Right ventricle myocardium superior (tissue), 1 donor: ENCODE results near the gene NKAIN1. TPM values are rescaled to one million over a fixed set of nuclear protein-coding genes. Genes with fewer than 3 reads are reported as not detected.

Source experiments
- ATAC-seq: fragments of 200-7000 bp; cut with Tn5 transposase; one replicate; pipeline ENCODE4 v1.9.1; 2020; ENCODE audit warnings: mild to moderate bottlenecking; ENCODE audit not compliant: poor library complexity
- DNase-seq: peaks from one replicate; pipeline ENCODE4 v3.0.0-alpha.2; 2020
- intact Hi-C: fragments of 100-400 bp; cut with DNase I; formaldehyde crosslinking; loops from one replicate; pipeline ENCODE4 v1.11.2; 2022
- total RNA-seq: library from RNA; stranded (reverse); fragmentation: NEBNext Ultra II Directional; extraction: Animal tissue kit (Norgen Biotek cat#: 25700); gene quantifications from one replicate; pipeline ENCODE4 v1.2.1, GENCODE V29; 2021
- donor health status: DM: no; HTN: yes; CAD: no; lungs with severe emphysema.

Gene NKAIN1
- total RNA-seq, 1 donor from 2014 or later, result not detected

DNA sequence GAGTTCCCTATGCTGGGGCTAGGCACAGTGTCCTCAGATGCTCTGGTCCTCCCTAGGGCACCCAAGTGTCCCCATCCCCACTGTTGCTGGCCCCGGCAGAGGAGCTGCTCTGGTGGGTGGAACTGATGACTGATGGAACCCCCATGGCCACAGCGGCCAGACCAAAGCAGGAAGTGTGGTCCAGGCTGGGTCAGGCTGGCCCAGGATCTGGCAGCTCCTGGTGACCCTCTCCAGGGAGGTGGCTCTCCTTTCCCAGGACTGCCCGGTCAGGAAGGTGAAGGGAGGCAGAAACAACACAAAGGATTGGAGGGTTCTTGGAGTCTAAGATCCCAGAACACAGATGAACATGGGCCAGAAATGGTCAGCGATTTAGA lies 1.1 kb downstream of the NKAIN1 start:
- intact Hi-C loops, result no loop called here
- ATAC-seq (no peak), DNase-seq (no peak)

DNA sequence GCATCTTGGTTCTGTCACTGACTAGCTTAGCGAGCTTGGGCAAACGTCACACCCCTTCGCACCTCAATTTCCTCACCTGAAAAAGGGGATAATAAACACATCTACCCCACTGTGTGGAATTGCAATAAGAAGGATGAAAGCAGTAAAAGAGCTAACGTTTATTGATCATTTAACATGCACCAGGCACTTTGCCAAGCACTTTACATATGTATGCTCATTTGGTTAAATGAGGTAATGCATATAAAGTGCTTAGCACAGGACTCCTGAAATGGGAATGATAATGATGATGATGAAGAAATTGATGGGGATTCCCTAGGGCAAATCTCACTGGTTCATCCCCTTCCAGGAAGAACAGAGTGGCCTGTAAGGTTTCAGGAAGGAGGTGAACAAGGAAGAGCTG lies 4.8 kb downstream of the NKAIN1 start:
- no peak for DNase-seq
- intact Hi-C loops, result no loop called here
- no peak for ATAC-seq

DNA sequence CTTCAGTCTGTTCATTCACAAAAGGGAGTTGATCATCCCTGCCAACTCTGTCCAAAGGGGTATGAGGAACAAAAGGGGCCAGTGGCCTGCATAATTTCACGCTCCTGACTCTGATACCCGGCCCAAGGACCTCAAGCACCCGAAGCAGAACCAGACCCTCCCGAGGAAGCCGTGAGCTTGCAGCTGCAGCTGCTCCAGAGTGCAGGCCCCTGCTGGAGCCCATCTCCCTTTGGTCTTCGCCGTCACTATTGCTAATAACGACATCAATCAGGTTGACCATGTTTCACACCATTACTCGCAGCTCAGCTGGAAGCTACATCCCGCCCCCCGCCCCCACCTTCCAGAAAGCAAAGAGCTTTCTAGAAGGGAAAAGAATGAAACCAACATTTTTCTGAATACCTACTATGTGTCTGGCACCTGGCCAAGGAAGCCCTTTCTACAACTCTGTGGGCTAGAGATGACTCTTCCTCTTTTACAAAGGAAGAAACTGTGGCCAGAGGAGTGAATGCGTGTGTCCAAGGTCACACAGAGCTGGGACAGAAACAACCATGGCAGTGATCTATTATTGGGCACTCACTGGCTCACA lies 5.5 kb downstream of the NKAIN1 start:
- intact Hi-C loops, result no loop called here
- no peak for ATAC-seq

GRCh38 chr1:31232689-31233088 lies 7.0 kb downstream of the NKAIN1 start:
- intact Hi-C loops, result no loop called here

More for the DNA sequence above, 5.5 kb downstream of the NKAIN1 start:
- no peak for DNase-seq

GRCh38 chr1:31231802-31232201 lies 7.9 kb downstream of the NKAIN1 start:
- intact Hi-C loops, result no loop called here
- DNase-seq (no peak), ATAC-seq (no peak)

More at GRCh38 chr1:31232689-31233088, 7.0 kb downstream of the NKAIN1 start:
- ATAC-seq (no peak), DNase-seq (no peak)

- DNase-seq, result no peak
- intact Hi-C loops, result no loop called here
- no peak for ATAC-seq
Measured at GRCh38 chr1:31230378-31230777, 9.3 kb downstream of the NKAIN1 start.

DNA sequence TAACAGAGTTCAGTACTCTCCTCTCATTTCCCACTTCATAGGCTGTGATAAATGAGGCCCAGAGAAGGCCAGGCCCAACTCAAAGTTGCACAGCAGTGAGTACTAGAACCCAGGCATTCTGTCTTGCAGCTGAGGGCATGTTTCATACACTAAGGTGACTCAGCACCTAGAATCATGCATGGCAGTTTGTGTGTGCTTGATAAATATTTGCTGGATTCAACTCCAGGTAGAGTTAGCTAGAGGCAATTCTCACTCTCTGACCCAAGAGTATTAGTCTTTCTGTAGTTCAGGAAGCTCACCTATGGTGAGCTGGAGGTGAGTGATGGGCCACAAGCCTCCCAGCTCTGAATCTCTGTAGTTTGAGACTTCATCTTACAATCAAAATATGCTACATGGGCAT lies 10.7 kb downstream of the NKAIN1 start:
- ATAC-seq, result no peak
- DNase-seq, result no peak
- intact Hi-C loops, result no loop called here

GRCh38 chr1:31227891-31228568 lies 11.7 kb downstream of the NKAIN1 start:
- ATAC-seq, result no peak
- intact Hi-C loops, result no loop called here
- DNase-seq, result no peak

DNA sequence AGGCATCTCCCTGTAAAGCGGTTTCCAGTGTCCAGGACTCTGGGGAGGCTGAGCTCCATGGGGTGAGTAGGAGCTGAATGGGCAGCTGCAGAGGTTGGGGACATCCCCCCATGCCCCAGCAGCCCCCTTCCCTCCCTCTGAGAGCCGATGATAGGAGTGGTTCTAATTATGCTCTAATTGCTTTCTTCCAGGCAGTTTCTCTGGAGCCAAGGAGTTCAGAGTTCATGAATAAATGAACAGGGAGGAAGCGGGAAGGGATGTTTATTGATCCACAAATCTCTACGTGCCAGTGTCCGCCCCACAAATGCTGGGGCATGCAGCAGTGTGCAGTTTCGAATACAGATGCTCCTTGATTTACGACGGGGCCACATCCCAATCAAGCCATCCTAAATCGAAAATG lies 15.6 kb downstream of the NKAIN1 start:
- no peak for DNase-seq
- ATAC-seq, result no peak
- intact Hi-C loops, result no loop called here

GRCh38 chr1:31222176-31222575 lies 17.5 kb downstream of the NKAIN1 start:
- no peak for DNase-seq
- intact Hi-C loops, result no loop called here
- ATAC-seq, result no peak

GRCh38 chr1:31221072-31221471 lies 18.6 kb downstream of the NKAIN1 start:
- ATAC-seq, result no peak
- intact Hi-C loops, result no loop called here
- DNase-seq, result no peak

- ATAC-seq (no peak), DNase-seq (no peak)
- intact Hi-C loops, result no loop called here
Measured at GRCh38 chr1:31219489-31219888, 20.2 kb downstream of the NKAIN1 start.

DNA sequence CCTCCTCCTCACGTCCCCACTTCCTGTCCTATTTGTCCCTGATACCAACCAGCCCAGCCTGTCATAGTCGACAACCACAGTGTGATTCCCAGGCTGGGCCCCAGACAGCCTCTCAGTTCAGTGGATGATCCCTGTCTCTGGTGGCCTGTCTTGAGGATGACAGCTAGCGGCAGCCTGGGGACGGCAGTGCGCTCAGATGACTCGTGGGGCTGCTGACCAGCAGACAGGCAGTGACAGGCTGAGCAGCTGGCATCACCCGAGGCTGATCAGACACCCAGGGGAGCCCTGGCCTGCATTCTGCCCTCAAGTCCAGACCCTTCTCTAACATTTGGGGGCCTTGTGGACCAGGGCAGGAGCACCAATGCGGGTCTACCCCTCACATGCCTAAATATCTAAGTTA lies 21.0 kb downstream of the NKAIN1 start:
- intact Hi-C loops, result no loop called here
- ATAC-seq (no peak), DNase-seq (no peak)

DNA sequence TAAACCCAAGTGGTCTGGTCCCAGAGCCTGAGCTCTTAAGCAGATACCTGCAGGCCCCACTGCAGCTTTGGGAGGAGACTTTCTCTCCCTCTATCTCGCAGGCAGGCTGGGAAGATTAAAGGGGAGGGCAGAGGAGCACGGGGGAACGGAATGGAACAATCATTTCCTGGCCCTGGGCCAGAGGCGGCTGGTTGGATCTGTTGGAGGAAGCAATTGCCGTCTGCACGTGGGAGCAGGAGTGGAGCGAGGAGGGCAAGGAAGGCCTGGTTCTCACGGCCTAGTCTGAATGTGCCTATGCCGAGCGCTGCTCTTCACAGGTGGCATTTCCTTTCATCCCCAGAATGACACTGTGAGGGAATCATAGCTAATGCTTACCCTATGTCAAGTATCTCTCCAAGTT lies 23.7 kb downstream of the NKAIN1 start:
- peak; percentile 78 for DNase-seq
- intact Hi-C loops, result no loop called here
- peak; percentile 91 for ATAC-seq

DNA sequence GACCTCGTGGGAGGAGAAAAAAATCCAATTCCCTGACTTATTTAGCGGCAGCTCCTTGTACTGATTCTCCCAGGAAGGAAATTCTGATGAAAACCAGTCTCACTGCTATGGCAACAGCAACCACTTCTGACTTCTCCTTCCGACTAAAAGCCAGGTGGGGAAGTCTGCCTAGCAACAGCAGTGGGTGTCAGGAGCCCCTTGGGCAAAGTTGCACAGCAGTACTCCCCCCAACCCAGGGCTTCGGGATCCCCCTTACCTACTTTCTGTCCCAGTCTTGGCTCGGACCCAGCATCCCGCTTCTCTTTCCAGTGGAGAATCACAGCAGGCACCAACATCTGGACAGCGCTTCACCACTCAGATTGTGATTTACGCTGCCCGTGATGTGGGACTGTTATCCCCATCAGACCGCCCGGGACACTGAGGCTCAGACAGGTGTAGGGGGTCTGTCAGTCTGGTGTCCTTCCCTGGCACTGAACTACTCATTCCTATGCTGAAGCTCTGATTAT lies 24.6 kb downstream of the NKAIN1 start:
- no peak for DNase-seq
- intact Hi-C loops, result no loop called here
- ATAC-seq, result no peak

DNA sequence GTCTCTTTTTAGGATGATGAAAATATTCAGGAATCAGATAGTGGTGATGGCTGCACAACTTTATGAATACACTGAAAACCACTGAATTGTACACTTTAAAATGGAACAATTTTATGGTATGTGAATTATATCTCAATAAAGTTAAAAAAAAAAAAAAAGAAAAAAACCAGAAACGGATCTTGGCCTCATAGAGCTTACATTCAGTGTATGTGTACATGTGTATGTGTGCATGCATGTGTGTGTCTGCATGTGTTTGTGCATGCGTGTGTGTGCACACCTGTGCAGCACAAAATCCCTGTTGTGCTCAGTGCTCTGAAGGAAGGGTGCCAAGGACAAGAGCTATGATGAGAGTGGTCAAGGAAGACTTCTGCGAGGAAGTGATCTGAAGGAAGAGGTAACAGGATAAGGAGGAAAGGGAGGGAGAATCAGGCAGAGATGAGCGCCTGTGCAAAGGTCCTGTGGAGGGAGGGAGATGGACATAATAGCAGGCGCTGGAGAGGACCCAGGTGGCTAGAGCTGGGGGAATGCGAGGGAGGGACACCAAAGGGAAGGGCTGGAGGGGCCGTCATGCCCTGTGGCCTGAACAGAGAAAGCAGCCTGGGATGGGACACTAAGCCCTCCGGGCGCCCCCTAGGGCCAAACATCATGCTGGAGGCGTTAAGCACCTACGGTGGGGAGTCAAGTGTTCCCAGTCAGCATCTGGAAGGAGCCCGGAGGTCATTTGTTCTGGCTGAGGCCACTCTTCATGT lies 25.2 kb downstream of the NKAIN1 start:
- no peak for DNase-seq
- no peak for ATAC-seq

GRCh38 chr1:31208361-31208945 lies 31.2 kb downstream of the NKAIN1 start:
- DNase-seq (no peak), ATAC-seq (no peak)
- intact Hi-C loops, result no loop called here

More for the DNA sequence above, 25.2 kb downstream of the NKAIN1 start:
- intact Hi-C loops, result no loop called here

DNA sequence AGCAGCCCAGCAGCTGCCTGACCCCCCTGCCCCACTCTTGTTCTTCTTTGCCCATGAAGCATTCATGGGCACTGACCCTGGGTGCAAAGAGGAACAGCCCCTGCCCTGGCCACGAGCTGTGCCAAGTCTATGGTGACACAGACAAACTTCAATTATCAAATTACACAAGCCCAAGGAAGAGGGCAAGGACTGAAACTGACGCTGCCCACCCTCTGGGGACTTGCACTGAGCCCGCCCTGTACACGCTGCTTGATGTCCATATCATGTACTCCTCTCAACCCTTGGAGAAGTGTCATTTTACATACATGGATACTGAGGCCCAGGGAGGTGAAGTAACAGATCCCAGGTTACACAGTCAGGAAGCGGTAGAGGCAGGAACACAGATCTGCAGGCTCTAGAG lies 32.1 kb downstream of the NKAIN1 start:
- DNase-seq (no peak), ATAC-seq (no peak)
- intact Hi-C loops, result no loop called here

DNA sequence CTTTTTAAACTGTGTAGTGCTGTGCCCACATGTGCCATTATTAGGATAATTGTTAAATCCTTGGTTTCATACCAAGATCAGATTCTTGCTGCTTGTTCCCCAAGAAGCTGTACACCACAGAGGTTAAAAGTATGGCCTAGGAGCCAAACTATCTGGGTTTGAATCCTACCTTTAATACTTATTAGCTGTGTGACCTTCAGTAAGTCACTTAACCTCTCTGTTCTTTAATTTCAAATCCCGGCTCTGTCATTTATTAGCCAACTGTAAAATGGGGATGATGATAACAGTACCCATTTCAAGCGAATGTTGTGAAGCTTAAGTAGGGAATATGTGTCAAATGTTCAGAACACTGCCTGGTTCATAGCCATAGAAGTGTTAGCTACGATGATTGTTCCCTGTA lies 32.6 kb downstream of the NKAIN1 start:
- intact Hi-C loops, result no loop called here
- ATAC-seq (no peak), DNase-seq (no peak)

DNA sequence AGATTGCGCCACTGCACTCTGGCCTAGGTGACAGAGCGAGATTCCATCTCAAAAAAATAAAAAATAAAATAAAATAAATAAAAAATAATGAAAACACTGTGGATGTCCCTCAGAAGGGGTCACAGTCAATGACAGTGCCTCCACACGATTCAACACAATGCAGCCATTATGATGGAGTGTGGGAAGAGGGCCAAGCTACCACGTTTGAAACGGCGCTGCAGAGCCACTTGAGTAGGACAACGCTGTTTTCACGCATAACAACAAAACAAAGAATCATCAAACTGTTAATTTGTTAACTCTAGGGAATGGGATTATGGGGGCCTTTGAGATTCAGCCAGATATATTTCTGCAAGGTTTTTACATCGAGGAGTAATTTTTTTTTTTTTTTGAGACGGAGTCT lies 36.5 kb downstream of the NKAIN1 start:
- ATAC-seq (no peak), DNase-seq (no peak)
- intact Hi-C loops, result no loop called here
